Activated T-helper 1 cell treated with anti-CD3 and anti-CD28 coated beads, Interleukin-12 subunit alpha, Interleukin-12 subunit beta, Interleukin-2, Interleukin-4 antibody, amounts not matched to agents 30 ng/mL and 10 ng/mL and 1 ng/mL, durations not matched to agents 14 hours and 24 hours and 36 hours (primary cell): Measurements from ENCODE around the gene RBM7. TPM values are rescaled to one million over a fixed set of nuclear protein-coding genes. Genes with fewer than 3 reads are reported as not detected.

Experiments used
- DNase-seq: peaks from one replicate; pipeline ENCODE4 v3.0.0; 2021; ENCODE audit warnings: low spot score
- H3K27ac Mint-ChIP-seq: one replicate; pipeline ENCODE4 v1.8.0; 2021; ENCODE audit warnings: mild to moderate bottlenecking, mixed read lengths
- H3K27me3 Mint-ChIP-seq: one replicate; pipeline ENCODE4 v1.8.0; 2022; ENCODE audit warnings: mild to moderate bottlenecking, moderate library complexity, mixed read lengths; ENCODE audit not compliant: insufficient read depth
- H3K36me3 Mint-ChIP-seq: one replicate; pipeline ENCODE4 v1.8.0; 2021; ENCODE audit warnings: low read depth, mixed read lengths
- H3K4me1 Mint-ChIP-seq: one replicate; pipeline ENCODE4 v1.8.0; 2021; ENCODE audit warnings: low read depth, mixed read lengths
- H3K4me3 Mint-ChIP-seq: one replicate; pipeline ENCODE4 v1.8.0; 2021; ENCODE audit warnings: mild to moderate bottlenecking, moderate library complexity, mixed read lengths
- H3K9me3 Mint-ChIP-seq: one replicate; pipeline ENCODE4 v1.8.0; 2021; ENCODE audit warnings: mixed read lengths
- intact Hi-C: fragments of 100-400 bp; cut with micrococcal nuclease; formaldehyde crosslinking; loops from one replicate; pipeline ENCODE4 v1.15.1; 2024
- total RNA-seq: library from RNA; stranded (reverse); gene quantifications from 2 replicates; pipeline ENCODE4 v1.2.3, GENCODE V29; 2022

RBM7 gene
- total RNA-seq, 1 donor from 2014 or later: 38.8 TPM

GRCh38 chr11:114379394-114380069 lies 20.9 kb upstream of the RBM7 start:
- Mint-ChIP-seq H3K9me3 (peaks cover 6% of the 10 kb centered on the region), H3K27ac (no peak overlapping the region), H3K4me1 (peaks cover 8% of the 10 kb centered on the region), H3K27me3 (peaks cover 10% of the 10 kb centered on the region), H3K4me3 (no peak overlapping the region), H3K36me3 (no peaks in the 10 kb centered on the region)
- no peak for DNase-seq
- intact Hi-C loops: no loop called here

DNA sequence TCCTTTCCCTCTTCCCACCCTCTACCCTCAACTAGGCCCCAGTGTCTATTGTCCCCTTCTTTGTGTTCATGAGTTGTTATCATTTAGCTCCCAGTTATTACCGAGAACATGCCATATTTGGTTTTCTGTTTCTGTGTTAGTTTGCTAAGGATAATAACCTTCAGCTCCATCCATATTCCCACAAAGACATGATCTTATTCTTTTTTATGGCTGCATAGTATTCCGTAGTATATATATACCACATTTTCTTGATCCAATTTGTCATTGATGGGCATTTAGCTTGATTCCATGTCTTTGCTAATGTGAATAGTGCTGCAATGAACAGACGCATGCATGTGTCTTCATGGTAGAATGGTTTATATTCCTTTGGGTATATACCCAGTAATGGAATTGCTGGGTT lies 18.0 kb upstream of the RBM7 start:
- no peak overlapping the region for H3K4me3 Mint-ChIP-seq
- H3K9me3 Mint-ChIP-seq: peaks cover 6% of the 10 kb centered on the region
- DNase-seq: no peak

GRCh38 chr11:114384487-114384886 lies 16.0 kb upstream of the RBM7 start:
- Mint-ChIP-seq H3K27me3 (peaks cover 6% of the 10 kb centered on the region), H3K4me3 (no peak overlapping the region)
- intact Hi-C loops: no loop called here

More for the DNA sequence above, 18.0 kb upstream of the RBM7 start:
- peaks cover 8% of the 10 kb centered on the region for H3K4me1 Mint-ChIP-seq
- peaks cover 9% of the 10 kb centered on the region for H3K27me3 Mint-ChIP-seq
- H3K27ac Mint-ChIP-seq: no peak overlapping the region
- intact Hi-C loops: no loop called here
- no peaks in the 10 kb centered on the region for H3K36me3 Mint-ChIP-seq

DNA sequence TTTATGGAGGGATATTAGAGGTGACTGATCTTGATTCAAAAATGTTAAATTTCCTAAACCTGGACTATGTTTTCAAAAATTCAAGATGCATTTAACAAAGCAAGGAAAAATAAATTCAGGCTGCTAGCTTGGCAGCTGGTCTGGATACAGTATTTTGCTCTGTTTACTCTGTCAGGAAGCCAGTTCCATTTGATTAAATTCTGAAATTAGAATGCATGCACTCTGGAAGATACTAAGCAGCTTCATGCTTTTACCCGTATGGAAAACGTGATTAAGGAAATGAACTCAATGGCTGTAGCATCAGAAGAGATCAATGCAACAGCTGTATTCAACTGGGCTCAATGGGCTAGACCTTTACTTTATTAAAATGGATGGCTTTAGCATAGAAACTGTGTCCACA lies 14.3 kb upstream of the RBM7 start:
- intact Hi-C loops: no loop called here
- Mint-ChIP-seq H3K4me1 (no peaks in the 10 kb centered on the region), H3K9me3 (peaks cover 6% of the 10 kb centered on the region), H3K27ac (no peak overlapping the region), H3K4me3 (no peak overlapping the region), H3K27me3 (peaks cover 4% of the 10 kb centered on the region), H3K36me3 (no peaks in the 10 kb centered on the region)
- no peak for DNase-seq

More at GRCh38 chr11:114384487-114384886, 16.0 kb upstream of the RBM7 start:
- DNase-seq: no peak
- H3K4me1 Mint-ChIP-seq: peaks cover 8% of the 10 kb centered on the region
- no peak overlapping the region for H3K27ac Mint-ChIP-seq
- peaks cover 6% of the 10 kb centered on the region for H3K9me3 Mint-ChIP-seq
- no peaks in the 10 kb centered on the region for H3K36me3 Mint-ChIP-seq

GRCh38 chr11:114386545-114386944 lies 13.9 kb upstream of the RBM7 start:
- intact Hi-C loops: no loop called here
- Mint-ChIP-seq H3K27ac (no peak overlapping the region), H3K4me3 (no peak overlapping the region), H3K36me3 (no peaks in the 10 kb centered on the region), H3K4me1 (no peaks in the 10 kb centered on the region), H3K27me3 (peaks cover 4% of the 10 kb centered on the region), H3K9me3 (peaks cover 6% of the 10 kb centered on the region)
- DNase-seq: no peak

DNA sequence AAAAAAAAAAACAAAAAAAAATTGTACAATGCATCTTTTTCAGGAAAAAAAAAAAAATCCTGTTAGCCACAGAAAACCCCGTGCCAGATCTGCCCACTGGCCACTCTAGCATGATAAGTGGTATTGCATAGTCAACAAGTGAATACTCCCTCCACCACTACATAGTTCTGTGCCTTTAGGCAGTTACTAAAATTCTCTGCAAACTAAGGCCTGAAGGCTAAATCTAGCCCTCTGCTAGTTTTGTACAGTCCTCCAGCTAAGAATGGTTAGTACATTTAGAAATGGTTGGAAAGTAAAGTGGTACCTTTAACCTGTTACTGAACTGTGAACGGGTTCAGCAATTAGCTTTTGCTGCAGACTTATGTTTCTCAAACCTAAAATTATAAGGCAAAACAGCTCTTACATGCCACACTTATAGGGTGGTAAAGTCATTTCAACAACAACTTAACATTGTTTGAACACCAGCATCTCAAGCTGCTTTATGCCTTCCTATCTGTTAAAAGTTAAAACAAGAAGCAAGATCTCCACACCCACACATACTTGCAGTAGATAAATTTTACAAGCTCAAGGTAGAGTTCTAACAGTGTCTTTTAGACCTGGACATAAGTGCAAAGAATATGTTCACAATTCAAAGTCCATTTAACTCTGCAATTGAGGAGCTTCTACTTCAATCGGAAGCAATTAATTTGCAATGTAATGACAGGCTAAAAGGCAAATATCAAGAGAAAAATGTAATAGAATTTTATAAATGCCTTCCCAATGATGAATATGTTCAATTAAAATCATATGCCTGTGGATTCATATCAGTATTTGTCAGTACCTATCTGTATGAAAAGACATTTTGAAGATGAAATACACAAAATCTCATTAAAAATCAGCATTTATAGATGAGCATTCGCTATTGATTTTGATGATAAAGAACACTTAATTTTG lies 7.5 kb upstream of the RBM7 start:
- intact Hi-C loops: no loop called here
- DNase-seq: no peak

DNA sequence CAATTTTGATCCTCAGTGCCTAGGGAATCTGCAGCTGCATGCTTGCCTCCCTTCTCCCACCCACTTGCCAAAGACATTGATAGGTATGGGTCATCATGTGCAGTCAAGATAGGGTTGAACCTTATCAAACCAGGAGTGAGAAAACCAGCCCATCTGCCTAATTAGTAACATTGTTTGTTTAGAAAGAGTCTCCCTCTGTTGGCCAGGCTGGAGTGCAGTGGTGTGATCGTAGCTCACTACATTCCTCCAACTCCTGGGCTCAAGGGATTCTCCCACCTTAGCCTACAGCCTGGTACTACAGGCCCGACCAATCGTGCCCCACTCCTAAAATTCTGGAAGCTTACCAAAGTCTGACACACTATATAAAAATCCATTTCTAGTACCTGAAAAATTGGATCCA lies 4.7 kb upstream of the RBM7 start:
- peaks cover 21% of the 10 kb centered on the region for H3K4me1 Mint-ChIP-seq
- peaks cover 9% of the 10 kb centered on the region for H3K36me3 Mint-ChIP-seq
- H3K9me3 Mint-ChIP-seq: no peaks in the 10 kb centered on the region
- no peak for DNase-seq
- no peak overlapping the region for H3K4me3 Mint-ChIP-seq
- intact Hi-C loops: no loop called here
- peaks cover 3% of the 10 kb centered on the region for H3K27me3 Mint-ChIP-seq
- H3K27ac Mint-ChIP-seq: no peak overlapping the region

More for the DNA sequence above, 7.5 kb upstream of the RBM7 start:
- Mint-ChIP-seq H3K4me3 (no peak overlapping the region), H3K4me1 (peaks cover 10% of the 10 kb centered on the region), H3K27me3 (peaks cover 3% of the 10 kb centered on the region), H3K9me3 (no peaks in the 10 kb centered on the region), H3K36me3 (peaks cover 5% of the 10 kb centered on the region), H3K27ac (no peak overlapping the region)

DNA sequence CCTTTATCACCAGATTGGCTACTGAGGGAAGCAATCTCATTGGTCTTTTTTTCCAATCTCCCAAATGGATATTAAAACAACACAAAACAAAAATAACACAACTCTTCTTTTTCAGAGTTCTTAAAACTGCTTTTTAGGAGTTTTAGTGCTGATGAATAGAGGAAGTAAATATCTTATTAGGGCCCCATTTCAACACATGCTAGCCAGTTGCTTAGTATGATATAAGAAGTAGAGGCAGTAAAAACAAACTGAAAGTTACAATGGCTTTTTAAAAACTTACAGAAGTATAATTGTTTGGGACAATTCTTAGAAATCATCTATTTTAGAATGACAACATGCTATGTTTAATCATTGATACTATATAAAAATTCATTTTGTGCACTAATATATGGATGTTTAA lies 3.5 kb upstream of the RBM7 start:
- intact Hi-C loops: no loop called here
- Mint-ChIP-seq H3K4me1 (peaks cover 23% of the 10 kb centered on the region), H3K9me3 (no peaks in the 10 kb centered on the region), H3K27me3 (peaks cover 3% of the 10 kb centered on the region), H3K4me3 (no peak overlapping the region), H3K27ac (no peak overlapping the region), H3K36me3 (peaks cover 10% of the 10 kb centered on the region)
- DNase-seq: no peak

GRCh38 chr11:114397349-114397982 lies 3.0 kb upstream of the RBM7 start:
- peaks cover 12% of the 10 kb centered on the region for H3K36me3 Mint-ChIP-seq
- no peak overlapping the region for H3K27ac Mint-ChIP-seq
- no peak for DNase-seq
- H3K4me3 Mint-ChIP-seq: no peak overlapping the region
- peaks cover 26% of the 10 kb centered on the region for H3K4me1 Mint-ChIP-seq
- intact Hi-C loops: no loop called here
- H3K9me3 Mint-ChIP-seq: no peaks in the 10 kb centered on the region
- H3K27me3 Mint-ChIP-seq: peaks cover 3% of the 10 kb centered on the region

DNA sequence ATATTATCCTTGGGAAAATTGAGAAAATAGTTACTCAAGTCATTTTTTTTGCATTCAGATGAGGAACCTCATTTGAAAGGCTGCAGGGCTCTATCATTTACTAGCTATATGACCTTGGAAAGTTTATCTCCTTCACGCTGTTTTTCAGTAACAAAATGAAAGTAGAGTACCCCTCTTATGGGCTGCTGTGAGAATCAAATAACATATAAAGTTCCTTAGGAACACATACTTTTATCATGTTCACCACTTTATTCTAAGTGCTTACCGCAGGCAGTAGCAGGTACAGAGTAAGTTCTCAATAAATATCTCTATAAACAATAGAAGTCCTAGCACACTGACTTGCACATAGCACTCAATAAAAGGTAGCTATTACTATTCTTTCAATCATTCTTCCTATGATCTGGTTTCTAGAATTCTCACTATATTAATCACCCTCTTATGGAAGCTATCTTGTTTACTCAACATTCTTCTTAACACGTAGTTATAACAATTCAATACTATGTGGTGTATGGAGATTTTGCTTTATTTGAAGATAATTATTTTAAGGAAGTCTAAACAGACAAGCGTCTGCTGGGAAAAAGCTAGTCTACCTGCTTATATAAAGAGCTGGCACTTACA lies 2.1 kb upstream of the RBM7 start:
- peak overlapping the region; percentile 92 for H3K4me3 Mint-ChIP-seq
- peaks cover 18% of the 10 kb centered on the region for H3K36me3 Mint-ChIP-seq
- DNase-seq: no peak
- peaks cover 3% of the 10 kb centered on the region for H3K27me3 Mint-ChIP-seq
- intact Hi-C loops: no loop called here
- no peaks in the 10 kb centered on the region for H3K9me3 Mint-ChIP-seq
- no peak overlapping the region for H3K27ac Mint-ChIP-seq
- H3K4me1 Mint-ChIP-seq: peaks cover 34% of the 10 kb centered on the region

- peak overlapping the region; percentile 92 for H3K4me3 Mint-ChIP-seq
- H3K27ac Mint-ChIP-seq: peak overlapping the region; percentile 98
- intact Hi-C loops: loop anchor here (1.0 to 2.0 kb wide), 5 partner anchors 40 to 823 kb away; partner anchors contain the start of genes REXO2 and ZW10
- DNase-seq: no peak
- no peaks in the 10 kb centered on the region for H3K9me3 Mint-ChIP-seq
- peaks cover 44% of the 10 kb centered on the region for H3K4me1 Mint-ChIP-seq
- peaks cover 2% of the 10 kb centered on the region for H3K27me3 Mint-ChIP-seq
- H3K36me3 Mint-ChIP-seq: peaks cover 26% of the 10 kb centered on the region
Measured at GRCh38 chr11:114399490-114400215, 813 bp upstream of the RBM7 start.

GRCh38 chr11:114400915-114401223 lies 403 bp downstream of the RBM7 start:
- Mint-ChIP-seq H3K27ac (peak overlapping the region; percentile 98), H3K4me3 (peak overlapping the region; percentile 92), H3K27me3 (no peaks in the 10 kb centered on the region), H3K4me1 (peaks cover 56% of the 10 kb centered on the region), H3K36me3 (peaks cover 37% of the 10 kb centered on the region), H3K9me3 (no peaks in the 10 kb centered on the region)
- DNase-seq: no peak
- intact Hi-C loops: loop anchor here (1.0 to 2.0 kb wide), 5 partner anchors 38 to 821 kb away; partner anchors contain the start of genes REXO2 and ZW10
